SW 1271 (cell line): Measurements from ENCODE around the gene LUZP4.
A peak's percentile ranks its signal among the peaks of the same experiment; 100 is the strongest.
"Not testable (repeated sequence)": the region's sequence is repeated elsewhere in the genome, so short reads cannot be mapped to it uniquely, and the experiment has no call there.

Source experiments
- DNase-seq, 2 experiments: peaks; one replicate each; lab custom pipeline; 2025; lab: John Stamatoyannopoulos, UW

Gene LUZP4, protein sequence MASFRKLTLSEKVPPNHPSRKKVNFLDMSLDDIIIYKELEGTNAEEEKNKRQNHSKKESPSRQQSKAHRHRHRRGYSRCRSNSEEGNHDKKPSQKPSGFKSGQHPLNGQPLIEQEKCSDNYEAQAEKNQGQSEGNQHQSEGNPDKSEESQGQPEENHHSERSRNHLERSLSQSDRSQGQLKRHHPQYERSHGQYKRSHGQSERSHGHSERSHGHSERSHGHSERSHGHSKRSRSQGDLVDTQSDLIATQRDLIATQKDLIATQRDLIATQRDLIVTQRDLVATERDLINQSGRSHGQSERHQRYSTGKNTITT

DNA sequence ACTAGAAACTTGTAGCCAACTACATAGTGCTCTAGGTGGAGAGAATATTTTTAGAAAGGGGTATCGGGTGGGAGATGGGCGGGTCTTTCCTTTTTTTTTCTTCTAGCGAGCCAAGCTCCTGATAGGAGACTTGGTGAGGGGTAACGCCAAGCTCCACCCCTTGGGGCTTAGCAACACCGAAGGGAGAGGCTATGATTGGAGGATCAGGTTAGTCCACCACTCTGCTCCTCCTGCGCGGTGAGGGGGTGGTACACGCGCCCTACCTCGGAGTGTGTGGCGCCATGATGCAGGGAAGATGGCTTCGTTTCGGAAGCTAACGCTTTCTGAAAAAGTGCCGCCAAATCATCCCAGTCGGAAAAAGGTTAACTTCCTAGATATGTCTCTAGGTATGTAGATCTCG is at the start of gene LUZP4:
TSS of gene LUZP4 (plus strand) at position 251 of the 400 bp plus-strand sequence. CDS start at position 296, 45 bp downstream.
- DNase-seq, result no peak

DNA sequence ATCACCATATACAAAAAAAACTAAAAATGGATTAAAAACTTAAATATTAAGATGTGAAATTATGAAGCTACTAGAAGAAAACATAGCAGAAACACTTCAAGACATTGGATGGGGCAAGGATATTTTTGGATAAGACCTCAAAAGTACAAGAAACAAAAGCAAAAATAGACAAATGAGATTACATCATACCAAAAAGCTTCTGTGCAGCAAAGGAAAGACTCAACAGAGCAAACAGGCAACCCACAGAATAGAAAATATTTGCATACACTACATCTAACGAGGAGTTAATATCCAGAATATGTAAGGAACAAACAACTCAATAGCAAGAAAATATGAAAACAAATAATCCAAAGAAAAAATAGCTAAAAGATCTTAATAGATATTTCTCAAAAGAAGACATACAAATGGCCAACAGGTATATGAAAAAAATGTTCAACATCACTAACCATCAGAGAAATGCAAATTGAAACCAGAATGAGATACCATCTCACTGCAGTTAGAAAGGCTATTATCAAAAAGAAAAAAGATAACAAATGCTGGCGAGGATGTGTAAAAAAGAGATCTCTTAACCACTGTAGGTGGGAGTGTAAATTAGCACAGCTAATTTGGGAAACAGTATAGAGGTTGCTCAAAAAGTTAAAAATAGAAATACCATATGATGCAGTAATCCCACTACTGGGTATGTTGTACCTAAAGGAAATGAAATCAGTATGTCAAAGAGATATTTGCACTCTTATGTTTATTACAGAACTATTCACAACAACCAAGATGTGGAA is 37.9 kb upstream of the LUZP4 start:
- no peak for DNase-seq

DNA sequence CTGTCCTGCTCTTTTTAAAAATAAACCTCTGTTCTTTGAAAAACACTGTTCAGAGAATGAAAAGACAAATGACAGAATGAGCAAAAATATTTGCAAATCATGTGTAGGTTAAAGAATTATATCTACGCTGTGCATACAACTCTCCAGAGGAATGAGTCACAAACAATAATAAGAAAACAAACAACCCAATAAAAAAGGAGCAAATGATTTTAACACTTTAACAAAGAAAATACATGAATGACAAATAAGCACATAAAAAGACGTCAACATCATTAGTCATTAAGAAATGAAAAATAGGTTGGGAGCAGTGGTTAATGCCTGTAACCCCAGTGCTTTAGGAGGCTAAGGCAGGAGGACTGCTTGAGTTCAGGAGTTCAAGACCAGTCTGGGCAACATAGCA is 34.5 kb upstream of the LUZP4 start:
- no peak for DNase-seq

DNA sequence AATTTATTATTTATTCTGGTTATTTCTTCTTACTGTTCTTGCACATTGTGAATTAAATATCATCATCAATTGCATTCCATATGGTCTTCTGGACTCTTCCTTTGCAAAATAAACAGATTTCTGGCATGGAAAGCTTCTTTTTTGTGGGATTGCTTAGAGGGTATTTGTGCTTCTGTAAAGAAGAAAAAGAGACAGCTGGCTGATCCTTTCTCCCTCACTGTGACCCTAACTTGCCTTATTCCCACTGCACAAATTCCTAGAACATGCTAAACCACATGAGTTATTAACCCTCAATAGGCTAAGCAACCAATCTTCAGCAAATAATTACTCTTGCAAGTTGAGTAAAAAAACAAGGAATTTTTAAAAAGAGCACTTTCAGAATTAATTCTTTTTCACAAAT is 31.8 kb upstream of the LUZP4 start:
- DNase-seq, result no peak

DNA sequence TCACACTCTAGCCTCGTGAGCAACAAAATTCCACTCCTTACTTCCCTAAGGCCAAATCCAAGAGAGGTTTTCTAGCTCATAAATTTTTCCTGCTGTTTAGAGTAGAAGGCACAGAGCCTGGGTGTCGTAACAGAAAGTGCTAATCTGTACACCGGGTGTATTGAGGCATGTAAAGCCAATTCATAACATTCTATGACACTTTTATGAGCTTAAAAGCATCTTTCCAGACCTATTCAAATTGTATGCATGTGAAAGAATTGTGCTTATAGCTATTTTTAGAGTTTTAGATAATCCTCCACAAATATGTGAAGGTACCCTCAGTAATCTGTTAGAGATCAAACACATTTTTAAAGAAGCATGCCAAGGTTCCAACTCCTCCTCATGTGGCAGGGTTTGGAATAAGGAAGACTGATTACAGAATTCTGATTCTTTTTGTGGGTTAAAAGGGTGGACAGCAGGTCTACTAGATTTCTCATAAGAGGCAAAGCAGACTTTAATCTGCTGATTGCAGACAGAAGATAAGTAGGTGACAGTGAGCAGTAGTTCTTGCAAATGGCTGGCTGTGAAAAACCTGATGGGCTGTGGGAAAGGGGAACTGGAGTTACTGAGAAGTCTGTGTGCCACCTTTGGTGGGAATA is 30.2 kb upstream of the LUZP4 start:
- DNase-seq, result no peak

DNA sequence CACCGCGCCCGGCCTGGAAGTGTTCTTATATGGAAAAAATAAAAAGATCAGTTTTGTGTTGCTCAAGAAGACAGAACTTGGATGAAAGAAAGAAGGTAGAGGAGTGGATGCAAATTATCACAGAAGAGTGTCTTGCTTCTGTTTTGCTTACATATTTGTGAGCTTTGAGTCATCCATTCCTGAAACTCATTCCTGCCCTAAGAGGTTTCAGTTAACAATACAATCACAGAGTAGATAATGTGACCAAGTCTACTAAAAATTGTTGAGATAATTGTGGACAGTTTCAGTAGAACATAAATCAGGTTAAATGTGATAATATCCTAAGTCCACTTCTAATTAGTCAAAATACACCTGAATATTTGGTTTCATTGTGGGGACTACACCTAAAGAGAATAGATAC is 29.2 kb upstream of the LUZP4 start:
- DNase-seq, result no peak

DNA sequence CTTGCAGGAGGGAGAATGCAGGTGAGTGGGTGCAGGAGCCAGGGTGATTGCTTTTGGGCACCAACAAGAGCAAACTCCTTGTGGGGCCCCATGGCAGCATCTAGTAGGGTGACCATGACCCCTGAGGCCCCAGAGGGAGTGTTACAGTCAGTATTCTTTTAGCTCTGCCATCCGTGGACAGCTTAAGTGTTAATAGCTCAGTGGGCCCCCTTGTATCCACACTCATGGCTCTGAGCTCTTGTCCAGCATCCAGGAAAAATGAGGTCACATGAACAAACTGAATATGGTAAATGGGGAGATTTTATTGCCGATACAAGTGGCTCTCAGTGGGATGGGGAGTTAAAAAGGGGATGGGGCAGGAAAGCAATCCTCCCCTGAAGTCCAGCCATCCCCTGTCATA is 28.4 kb upstream of the LUZP4 start:
- DNase-seq, result no peak

DNA sequence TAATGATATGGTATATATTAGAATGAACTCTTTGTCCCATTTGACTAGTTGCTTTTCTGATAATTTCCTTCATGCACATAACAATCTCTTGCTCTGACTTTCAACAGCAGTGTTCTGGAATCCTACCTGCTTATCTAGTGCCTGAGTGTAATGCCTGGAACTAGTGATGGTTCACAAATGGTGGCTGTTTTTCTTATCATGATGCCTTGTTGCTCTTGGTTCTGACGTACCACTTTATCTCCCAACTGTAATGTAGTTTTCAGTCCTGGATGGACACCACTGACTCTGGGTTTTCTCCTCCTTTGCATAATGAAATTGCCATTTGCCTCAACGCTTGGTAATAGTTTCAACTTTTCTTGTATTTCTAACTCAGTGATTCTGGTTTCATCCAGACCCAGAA is 25.5 kb upstream of the LUZP4 start:
- DNase-seq, result no peak

DNA sequence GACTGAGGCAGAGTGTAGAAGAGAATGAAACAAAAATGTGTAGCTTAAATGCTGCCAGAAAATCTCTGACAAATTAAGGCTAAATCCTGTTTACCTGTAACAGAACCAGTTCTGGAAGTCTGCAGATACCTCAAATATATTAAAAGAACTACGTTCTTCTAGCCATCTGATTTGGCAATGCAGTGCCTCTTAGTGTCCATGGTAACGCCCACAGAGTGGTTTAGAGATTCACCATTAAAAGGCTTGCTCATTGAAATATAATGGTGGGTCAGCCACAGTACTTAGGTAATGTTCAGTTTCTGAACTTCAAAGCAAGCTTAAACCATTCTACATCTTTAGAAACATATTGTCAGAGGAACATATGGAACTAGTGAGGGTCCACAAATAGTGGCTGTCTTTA is 23.2 kb upstream of the LUZP4 start:
- DNase-seq, result no peak

DNA sequence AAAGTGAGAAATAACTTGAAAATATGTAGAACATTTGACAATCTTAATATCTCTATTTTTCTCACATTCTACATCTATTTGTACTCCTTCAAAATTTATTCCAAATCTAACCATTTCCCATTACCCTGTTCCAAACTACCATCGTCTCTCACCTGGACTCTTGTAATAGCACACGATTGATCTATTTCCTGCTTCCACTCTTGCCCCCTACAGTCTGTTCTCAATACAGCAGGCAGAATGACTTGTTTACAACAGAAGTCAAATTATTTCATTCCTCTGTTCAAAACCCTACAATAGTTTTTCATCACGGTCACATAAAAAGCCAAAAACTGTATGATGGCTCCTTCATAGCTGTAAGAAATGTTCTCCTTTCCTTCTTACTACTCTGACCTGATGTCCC is 21.1 kb upstream of the LUZP4 start:
- no peak for DNase-seq

DNA sequence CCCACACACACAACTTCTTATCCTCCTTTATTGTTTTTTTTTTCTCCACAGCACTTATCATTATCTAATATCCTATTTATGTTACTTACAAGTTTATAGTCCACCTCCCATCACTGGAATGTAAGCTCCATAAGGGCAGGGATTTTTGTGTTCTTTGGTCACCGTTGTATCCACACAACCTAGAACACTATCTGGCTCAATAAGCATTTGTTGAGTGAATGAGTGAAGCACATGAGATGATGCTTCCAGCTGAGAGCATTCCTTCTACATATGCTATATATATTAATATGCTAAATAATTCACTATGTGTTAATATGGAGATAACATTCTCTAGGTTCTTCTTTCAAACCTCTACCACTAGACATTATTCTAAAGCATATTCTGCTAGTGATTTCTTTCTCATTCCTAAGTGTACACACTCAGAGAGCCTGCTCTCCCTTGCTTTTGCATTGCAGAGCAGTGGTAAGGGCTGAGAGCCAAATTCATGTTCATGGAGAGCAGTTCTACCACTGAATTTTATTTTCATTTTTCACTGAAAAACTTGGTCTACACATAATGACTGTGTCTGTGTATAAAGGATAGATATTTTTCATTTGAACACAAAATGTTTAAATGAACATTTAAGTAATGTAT is 20.3 kb upstream of the LUZP4 start:
- DNase-seq, result no peak

DNA sequence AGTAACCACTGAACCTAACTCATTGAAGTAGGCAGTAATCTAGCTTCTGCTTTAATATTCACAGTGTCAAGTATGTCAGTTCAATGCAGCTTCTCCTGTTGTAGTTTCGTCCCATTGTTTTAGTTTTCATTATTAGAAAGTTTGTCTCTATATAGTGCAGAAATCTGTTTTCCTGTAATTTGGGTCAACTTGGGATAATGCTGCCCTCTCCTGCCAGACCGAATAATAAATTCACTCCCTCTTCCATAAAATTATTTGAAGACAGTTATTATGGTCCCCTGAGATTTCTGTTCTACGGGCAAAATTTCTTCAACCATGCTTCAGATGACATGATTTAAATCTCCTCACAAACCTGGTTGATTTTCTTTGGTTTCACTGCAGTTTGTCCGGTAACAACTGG is 4.6 kb upstream of the LUZP4 start:
- no peak for DNase-seq

DNA sequence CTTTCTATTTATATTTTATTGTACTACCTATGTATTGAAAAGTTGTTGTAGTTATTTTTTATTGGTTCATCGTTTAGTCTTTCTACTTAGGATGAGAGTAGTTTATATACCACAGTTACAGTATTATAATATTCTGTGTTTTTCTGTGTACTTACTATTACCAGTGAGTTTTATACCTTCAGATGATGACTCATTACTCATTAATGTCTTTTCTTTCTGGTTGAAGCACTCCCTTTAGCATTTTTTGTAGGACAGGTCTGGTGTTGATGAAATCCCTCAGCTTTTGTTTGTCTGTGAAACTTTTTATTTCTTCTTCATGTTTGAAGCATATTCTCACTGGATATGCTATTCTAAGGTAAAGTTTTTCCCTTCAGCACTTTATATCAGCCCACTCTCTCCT is 7.7 kb downstream of the LUZP4 start:
- no peak for DNase-seq

DNA sequence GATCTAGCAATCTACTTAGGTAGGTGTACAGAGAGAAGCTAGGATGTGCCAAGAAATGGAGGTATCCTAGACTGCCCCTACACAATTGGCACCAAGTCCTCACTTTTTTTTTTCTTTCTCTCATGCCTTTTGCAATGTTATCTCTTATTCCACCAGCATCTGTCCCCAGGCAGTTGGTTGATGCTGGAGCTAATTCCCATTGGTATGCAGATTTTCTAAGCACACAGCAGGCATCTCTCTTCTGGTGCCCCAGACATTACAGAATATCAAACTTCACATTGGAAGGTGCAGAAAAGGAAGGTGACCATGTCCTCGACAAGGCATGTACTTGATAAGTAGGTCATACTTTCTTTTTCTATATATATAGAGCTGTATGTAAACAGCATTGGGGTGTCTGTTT is 21.6 kb downstream of the LUZP4 start:
- no peak for DNase-seq

DNA sequence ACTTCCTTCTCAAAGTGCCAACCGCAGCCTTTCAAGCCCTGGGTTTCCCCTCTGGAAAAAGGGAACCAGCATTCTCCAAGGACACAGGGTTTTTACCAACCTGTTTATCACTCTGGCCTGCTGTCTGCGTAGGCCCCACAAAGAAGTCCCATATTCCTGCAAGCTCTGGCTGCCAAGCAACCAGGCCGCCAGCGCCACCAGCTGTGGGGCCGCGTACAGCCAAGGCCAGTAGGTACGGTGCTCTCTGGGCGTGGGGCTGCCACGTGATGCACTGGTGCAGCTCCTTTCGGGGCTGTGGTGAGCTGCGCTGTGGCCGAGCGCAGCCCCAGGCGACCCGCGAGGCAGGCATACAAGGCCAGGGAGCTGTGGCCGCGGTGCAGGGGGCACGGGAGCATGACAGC is 22.1 kb downstream of the LUZP4 start:
- no peak for DNase-seq

DNA sequence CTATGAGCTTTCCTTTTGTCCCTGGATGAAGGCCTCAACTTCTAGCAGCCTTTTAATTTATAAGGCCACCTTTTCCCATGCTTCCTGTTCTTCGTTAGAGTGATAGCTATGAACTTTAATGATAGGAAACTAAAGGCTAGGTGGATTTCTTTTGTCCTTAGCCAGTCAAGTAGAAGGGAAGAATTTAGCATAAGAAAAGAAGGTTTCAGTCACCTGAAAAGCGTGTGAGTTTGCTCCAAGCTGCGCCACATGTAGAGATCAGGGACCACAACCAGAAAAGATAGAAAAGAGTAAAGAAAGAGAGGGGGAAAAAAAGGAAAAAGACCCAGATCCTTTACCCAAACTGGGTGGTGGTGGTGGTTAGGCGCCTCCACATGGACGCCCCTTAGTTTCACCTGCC is 28.6 kb downstream of the LUZP4 start:
- DNase-seq, result no peak

DNA sequence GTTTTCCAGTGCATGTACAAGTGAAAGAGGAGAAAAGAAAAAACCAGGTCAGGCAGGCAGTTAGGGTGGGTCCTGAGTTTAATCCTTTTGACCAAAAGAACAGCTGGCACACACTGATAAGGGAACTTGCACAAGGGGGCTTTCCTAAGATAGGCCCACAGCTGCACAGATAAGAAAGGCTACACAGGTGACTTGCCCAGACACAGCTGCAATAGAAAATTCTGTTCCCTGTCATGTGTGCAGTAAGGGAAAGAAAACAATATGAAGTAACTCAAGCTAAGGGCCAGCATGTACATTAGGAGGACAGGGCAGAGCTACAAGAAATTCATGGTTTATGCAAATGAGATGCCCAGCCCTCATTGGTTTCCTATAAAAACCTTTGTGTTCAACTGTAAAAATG is 32.9 kb downstream of the LUZP4 start:
- no peak for DNase-seq

DNA sequence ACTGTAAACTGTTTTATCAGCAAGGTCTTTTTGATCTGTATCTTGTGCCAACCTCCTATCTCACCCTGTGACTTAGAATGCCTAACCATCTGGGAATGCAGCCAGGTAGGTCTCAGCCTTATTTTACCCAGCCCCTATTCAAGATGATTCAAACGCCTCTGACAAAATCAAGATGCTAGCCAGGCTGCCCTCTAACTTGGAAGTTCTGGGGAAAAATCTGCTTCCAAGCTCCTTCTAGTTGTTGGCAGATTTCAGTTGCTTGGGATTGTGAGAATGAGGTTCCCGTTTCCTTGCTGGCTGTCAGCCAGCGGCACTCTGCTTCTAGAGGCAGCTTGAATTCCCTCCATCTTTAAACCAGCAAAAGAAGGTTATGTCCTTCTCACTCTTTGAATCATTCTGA is 34.7 kb downstream of the LUZP4 start:
- no peak for DNase-seq

DNA sequence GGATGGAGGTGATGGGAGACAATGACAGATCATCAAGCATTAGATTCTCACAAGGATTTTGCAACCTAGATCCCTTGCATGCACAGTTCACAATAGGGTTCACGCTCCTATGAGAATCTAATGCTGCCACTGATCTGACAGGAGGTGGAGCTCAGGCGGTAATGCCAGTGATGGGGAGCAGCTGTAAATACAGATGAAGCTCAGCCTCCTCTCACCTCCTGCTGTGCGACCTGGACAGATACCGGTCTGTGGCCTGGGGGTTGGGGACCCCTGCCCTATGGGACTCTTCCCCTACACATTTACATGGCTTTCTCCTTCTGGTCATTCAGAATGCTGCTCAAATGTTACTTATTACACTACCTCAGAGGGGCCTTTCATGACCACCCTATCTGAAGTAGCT is 39.8 kb downstream of the LUZP4 start:
- DNase-seq, result not testable (repeated sequence)

DNA sequence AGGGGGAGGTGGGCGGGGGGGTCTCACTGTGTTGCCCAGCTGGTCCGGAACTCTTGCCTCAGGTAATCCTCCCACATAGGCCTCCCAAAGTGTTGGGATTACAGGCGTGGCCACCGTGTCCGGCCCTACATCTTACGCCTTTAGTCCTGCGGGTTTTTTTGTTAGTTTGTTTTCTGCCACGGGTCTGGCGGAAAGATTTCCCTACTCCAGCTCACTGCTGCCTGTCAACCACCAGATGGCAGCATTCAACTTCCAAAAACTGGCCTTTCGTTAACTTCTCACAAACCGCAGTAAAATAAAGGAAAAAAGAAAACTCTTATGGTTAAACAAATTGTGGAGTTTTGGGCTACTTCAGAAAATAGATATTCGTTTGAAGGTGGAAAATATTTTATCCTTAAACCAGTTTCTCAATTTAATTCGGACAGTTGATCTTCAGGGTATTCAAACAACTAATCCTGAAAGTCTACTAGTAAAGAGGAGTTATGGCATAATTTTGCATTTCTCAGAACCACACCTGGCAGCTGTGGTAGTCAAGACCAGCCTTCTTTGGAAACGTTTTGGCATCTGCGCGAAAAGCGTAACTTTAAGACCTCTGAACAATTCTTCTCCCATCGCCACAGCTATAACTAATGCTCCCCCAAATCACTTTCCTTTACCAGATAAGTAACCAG is 41.1 kb downstream of the LUZP4 start:
- DNase-seq, result peak in 1 of 2 experiments; percentile 6

DNA sequence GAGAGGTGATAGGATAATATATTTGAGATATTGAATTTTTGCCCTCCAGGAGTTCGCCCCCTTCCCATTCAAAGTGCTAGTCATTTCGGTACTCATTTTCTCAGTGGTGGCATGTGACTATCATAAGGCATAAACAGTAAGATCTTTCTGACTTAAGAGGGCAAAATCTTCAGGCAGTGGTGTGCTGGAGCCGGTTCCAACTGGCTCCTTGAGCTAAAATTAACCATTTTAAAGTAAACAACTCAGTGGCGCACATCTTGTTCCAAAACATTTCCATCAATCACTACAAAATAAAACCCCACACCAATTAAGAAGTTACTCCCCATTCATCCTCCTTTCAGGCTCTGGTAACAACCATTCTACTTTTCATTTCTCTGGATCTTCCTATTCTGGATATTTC is 43.3 kb downstream of the LUZP4 start:
- DNase-seq, result no peak

DNA sequence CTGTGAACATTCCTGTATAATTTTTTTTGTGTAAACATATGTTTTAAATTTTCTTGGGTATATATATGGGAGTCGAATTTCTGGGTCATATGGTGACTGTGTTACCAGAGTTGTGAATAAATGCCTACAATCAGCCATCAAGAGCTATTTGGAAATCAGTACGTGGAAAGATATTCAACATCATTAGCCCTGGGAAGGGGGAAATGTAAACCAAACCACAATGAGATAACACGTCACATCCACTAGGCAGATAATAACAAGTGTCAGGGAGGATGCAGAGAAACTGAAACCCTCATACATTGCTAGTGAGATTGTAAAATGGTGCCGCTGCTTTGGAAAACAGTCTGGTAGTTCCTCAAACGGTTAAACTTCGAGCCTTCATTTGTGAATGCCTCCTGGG is 43.9 kb downstream of the LUZP4 start:
- DNase-seq, result no peak
